ENCODE data around the gene PLPP2.
"Not testable (repeated sequence)": the region's sequence is repeated elsewhere in the genome, so short reads cannot be mapped to it uniquely, and the experiment has no call there.

Gene PLPP2

GRCh38 chr19:292281-292884, 1.2 kb upstream of the PLPP2 start:
- no peak for DNase-seq

DNA sequence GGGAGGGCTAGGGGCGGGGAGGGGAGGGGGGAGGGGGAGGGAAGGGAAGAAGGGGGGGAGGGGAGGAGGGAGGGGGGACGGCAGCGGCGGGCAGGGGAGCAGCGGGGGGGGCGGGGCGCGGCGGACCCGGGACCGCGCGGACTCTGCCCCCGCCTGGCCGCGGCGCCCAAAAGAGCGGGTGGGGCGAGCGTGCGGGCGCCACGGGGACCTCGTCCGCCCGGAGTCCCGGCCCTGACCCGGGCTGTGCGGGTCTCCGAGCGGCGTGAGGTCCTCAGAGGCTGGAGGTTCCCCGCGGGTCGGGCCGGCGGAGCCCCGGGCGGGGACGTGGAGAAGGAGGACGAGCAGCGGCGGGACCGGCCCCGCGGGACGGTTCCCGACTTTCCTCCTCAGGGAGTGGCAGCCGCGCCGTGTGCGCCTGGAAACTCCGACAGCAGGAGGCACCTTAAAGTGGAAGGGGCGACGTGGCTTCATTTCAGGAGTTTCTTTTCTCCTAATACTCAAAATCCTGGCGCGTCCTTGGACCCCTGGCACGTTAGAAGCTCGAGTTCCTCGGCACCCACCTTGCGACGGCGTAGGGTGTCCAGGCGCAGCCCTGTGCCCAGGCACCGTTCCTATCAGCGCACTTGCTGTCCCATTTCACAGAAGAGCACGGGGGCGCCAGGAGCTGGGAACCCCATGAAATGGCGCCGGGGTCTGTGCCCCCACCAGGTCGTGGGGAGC, 518 bp upstream of the PLPP2 start:
- no peak for DNase-seq

DNA sequence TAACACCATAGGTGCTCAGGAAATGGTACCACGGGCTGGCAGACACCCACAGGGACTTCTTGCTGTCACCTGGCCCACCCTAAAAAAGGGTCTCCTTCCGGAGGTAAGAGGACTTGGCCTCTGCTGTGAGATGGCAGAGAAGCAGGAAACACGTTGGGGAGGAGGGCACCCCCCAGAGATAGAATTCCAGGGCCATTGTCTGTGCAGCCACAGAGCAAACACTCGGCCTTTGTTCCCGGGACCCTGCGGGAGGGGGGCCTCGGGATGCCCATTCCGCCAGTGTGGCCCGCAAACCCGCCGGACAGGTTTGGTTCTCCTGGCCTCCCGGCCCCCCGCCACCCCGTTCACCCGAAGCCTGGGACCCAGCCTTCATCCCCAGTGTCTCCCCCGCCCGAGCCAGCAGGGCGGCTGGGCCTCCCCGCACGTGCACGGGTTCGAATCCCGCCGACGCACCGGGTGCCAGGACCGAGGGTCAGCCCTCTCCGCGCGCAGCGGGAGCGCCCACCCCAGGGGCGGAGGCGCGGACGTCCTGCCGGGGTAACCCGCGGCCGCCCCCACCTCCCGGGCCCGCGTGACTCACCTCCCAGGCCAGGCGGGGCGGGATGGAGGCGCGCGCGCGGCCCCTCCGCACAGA, 714 bp downstream of the PLPP2 start:
- no peak for DNase-seq

DNA sequence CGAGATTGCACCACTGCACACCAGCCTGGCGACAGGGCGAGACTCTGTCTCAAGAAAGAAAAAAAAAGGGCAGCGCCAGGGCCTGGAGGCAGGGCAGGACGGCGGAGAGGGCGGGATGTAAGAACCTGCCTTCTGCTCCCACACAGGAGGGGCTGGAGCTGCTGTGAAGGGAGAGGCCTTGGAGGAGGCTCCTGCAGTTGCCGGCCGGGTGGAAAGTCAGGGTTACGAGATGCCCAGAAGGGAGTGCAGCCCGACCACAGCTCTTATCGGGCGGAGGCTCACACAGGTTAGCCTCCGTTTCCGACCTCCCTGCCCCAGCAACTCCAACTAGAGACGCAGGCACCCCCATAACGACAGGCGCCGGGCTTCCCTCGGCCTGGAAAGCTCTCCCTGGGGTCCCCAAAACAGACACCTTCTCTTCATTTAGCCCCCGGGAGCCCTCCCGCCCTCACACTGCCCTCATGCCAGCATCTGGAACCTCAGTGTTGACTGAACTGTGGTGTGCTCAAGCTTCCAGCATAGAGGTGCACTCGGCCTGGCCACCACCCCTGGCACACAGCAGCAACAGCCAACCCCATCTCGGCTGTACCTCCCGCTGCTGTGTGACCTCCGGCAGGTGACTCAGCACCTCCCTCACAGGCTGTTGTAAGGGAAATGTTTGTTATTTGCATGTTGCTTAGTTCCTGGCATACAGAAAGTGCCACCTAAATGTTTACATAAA, 1.4 kb downstream of the PLPP2 start:
- DNase-seq: no peak

DNA sequence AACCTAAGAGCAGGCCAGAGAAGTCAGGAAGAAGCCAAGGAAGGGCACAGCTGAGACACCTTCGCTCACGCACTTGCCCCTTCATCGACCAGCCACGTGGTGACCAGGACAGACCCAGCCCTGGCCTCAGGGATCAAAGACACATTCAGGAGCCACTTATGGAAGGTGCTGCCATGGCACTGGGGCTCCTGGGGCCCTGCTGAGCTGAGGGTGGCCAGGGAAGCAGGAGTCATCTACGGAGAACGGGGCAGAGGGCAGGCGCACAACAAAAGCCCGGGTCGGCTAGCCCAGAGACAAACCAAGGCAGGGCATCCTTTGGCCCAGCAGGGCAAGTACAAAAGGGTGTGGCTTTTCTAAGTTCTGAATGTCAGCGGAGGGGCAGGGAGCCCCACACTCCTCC, 2.3 kb downstream of the PLPP2 start:
- no peak for DNase-seq

DNA sequence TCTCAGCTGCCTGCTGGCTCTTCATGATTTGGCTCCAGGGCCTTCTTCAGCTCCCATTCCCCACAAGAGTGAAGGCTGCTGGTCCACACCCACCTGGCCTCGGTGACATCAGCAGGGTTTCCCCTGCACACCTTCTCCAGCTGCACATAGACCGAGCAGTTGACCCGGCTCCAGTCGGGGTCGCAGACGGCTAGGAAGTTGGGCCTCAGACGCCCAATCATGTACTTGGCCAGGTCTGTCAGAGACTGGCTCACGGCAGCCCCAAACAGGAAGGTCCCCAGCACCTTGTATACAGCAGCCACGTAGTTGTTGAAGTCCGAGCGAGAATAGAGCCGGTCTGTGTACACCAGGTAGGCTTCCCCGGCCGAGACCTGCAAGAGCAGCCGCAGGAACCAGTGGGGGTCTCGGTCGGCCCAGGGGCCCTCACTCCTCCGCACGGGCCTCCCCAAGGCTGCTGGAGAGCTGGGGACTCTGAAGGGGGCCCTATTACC, 3.8 kb downstream of the PLPP2 start:
- DNase-seq: no peak

- no peak for DNase-seq
Observed at GRCh38 chr19:283395-283794, 7.8 kb downstream of the PLPP2 start.

- DNase-seq: no peak
Observed at GRCh38 chr19:282501-282900, 8.7 kb downstream of the PLPP2 start.

DNA sequence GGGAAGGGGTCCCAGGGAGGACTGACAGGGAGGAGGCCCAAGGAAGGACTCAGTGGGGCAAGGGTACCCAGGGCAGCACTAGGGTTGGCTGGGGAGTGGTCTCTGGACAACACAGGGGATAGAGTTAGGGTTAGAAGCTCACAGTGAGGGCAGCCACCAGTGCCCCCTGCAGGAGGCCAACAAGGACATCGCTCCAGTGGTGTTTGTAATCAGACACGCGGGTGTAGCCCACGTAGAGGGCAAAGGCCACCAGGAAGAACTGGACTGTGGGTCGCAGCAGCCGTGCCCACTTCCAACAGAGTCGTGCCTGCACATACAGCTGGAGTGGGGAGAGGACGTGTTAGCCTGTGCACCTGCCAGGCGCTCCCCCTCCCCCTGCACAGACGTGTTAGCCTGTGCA, 9.2 kb downstream of the PLPP2 start:
- DNase-seq: no peak

DNA sequence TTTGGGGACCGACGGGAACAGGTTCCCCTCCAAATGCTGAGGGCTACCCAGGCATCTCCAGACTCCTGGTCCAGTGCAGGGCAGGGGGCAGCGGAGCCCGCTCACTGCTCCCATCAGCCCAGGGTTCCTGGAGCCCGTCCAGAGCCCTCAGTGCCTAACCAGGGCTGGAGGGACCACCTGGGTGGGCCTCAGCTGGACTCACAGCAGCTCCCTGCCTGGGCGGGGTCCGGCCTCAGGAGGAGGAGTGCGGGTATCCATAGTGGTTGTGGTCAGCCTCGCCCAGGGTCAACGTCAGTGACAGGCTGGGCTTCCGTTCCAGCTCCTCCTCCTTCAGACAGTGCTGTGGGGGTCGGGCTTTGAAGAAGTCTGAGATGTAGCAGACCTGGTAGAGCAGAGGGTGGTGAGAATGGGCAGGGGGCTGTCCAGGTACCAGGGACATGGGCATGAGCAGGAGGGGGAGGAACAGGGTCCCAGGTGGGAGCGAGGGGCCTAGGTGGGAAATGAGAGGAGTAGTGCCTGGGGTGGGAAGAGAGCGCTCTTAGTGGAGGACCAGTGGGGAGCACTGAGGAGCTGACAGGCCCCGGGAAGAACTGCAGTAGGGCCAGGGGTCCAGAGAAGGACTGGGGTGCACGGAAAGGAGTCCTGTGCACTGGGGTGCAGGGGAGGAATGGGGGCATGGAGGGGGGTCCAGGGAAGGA, 9.9 kb downstream of the PLPP2 start:
- no peak for DNase-seq

DNA sequence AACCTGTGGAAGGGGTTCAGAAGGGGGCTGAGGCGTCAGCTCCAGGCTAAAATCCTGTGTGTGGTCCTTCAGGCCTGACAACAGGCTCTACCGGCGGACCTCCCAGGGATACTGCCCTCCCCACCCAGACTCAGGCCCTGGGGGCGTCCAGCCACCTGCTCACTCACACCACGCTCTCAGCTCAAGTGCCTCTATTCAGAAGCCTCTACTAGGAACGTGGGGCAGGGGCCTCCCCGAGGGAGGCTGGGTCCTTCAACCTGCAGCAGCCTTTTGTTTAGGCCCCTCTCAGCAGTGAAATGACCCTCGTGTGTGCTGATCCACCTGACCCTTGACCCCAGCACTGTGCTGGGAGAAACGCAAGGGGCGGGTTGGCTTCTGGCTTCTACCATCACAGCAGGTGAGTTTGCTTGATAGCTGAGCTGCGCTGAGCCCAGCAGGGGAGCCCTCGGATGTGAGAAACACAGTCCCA, 10.6 kb downstream of the PLPP2 start:
- peak; percentile 71 for DNase-seq

GRCh38 chr19:279656-280055, 11.5 kb downstream of the PLPP2 start:
- no peak for DNase-seq

DNA sequence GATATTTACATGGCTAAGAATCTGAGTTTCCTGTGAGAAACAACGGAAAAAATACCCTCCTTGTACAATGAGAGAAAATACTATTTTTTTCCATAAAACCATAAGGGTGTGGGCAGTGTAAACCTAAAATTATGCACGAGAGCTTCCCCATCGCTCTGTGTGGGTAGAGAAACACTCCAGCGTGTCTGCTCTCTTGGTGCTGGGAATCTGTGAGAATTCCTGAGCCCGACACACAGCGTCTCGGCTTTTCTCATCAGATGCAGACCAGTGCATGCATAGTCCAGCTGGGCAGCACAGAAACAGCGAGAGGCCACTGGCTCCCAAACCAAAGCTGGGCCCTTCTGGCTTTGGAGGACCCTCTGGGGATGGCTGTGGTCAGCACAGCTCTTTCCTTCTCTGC, 12.0 kb downstream of the PLPP2 start:
- DNase-seq: no peak

- DNase-seq: no peak
Observed at GRCh38 chr19:277581-278165, 13.5 kb downstream of the PLPP2 start.

- no peak for DNase-seq
Observed at GRCh38 chr19:277131-277530, 14.1 kb downstream of the PLPP2 start.

DNA sequence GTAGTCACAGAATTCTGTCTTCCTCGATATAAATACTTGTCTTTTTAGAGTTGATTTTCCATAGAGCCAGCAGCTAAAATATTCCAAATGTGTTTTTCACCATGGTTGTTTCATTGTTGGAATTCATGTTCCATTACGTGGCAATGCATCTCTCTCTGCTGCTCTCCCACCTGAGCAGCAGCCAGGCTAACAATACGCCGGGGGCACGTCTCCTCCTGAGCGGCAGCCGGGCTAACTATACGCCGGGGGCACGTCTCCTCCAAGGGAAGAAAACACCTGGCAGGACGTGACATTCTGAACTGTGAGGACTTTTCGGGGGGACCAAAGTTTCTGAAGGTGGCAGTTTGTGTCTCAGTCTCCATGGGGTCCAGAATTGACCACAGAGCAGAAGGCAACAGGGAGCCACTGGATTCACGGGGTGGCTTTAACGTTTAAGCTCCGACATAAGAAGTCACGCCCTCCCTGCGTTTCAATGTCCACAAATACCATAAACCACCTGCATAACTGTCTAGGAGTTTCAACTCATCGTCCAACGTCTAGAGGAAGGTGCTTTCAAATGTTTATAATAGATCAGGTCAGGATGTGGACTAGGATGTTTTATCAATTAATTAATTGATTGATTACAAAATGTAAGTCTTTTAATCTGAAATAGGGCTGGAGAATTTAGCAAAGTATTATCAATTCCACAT, 15.1 kb downstream of the PLPP2 start:
- no peak for DNase-seq

DNA sequence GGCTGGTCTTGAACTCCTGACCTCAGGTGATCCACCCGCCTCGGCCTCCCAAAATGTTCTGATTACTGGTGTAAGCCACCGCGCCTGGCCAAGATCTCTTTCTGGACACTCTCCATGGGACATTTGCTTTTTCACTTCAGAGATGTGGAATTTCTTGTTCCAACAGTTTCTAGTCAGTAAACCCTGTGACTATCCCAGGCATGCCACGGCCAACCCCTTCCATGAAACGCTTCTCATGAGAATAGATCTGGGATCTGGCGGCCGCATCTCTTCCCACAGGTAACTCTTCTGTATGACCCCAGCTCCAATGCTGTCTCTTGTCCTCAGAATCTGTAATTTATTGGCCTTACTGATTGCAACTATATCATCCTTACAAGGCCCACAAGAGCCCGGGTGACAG, 16.2 kb downstream of the PLPP2 start:
- DNase-seq: no peak

GRCh38 chr19:273393-273792, 17.8 kb downstream of the PLPP2 start:
- no peak for DNase-seq

- no peak for DNase-seq
Observed at GRCh38 chr19:271856-272255, 19.3 kb downstream of the PLPP2 start.

- DNase-seq: not testable (repeated sequence)
Observed at GRCh38 chr19:270766-271318, 20.4 kb downstream of the PLPP2 start.

- DNase-seq: no peak
Observed at GRCh38 chr19:269241-269640, 22.0 kb downstream of the PLPP2 start.

DNA sequence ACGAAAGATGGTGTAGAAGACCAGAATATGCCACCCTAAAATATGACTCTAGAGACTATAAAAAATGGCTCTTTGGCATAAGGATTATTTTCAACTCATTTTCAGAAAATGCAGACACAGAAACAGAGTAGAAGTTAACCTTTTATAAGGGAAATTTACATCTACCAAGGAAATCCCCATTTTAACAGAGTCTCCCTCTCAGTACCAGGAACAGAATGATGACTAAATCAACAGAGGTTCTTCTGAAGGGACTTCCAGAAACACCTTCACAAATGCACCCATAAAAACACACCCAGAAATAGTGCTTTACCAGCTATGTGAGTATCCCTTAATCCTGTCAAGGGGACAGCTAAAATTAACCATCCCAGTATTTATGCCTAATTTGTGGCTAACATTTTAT, 29.1 kb downstream of the PLPP2 start:
- DNase-seq: no peak
